ENCODE results near the gene ARHGAP24. TPM values are rescaled to one million over a fixed set of nuclear protein-coding genes. Genes with fewer than 3 reads are reported as not detected.
A peak's percentile ranks its signal among the peaks of the same experiment; 100 is the strongest.

ARHGAP24 gene
- total RNA-seq, 1 donor from 2014 or later = 11.1 TPM

DNA sequence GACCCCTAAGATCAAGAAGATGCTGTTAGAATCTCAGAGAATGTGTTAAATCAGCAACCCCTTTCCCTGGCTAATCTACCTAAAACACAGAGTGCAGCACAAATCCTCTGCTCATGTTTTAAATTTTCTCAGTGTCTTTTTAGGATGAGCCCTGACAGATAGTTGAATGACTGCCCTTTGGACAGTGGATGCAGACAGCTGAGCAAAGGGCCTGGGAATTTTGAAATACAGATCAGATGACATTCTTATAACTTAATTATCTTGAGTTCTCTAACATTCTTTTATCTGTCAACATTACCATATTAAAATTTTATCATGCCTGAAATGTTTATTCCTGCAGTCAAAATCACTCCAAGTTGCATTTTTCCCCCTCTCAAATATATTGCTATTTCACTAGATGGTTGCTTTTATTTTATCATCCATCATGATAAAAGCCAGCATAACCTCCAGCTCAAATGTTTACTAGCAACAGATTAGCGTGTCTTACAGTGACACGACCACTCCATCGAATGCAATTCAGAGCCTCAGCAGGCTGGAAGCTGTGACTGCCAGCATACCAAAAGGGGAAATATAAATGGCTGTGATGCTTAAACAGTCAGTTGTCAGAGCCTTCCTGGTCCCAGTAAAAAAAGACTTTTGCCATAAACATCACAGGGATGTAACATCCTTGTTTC lies 22.8 kb upstream of the ARHGAP24 start:
- FAIRE-seq (no peak), DNase-seq (ENCODE audit: low read depth) (no peak)
- TF ChIP-seq, protein P1, sequence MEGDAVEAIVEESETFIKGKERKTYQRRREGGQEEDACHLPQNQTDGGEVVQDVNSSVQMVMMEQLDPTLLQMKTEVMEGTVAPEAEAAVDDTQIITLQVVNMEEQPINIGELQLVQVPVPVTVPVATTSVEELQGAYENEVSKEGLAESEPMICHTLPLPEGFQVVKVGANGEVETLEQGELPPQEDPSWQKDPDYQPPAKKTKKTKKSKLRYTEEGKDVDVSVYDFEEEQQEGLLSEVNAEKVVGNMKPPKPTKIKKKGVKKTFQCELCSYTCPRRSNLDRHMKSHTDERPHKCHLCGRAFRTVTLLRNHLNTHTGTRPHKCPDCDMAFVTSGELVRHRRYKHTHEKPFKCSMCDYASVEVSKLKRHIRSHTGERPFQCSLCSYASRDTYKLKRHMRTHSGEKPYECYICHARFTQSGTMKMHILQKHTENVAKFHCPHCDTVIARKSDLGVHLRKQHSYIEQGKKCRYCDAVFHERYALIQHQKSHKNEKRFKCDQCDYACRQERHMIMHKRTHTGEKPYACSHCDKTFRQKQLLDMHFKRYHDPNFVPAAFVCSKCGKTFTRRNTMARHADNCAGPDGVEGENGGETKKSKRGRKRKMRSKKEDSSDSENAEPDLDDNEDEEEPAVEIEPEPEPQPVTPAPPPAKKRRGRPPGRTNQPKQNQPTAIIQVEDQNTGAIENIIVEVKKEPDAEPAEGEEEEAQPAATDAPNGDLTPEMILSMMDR (IDR thresholded peaks at IDR 0.05; ENCODE audit: insufficient read depth, low read length, severe bottlenecking) = no peak
- no peak overlapping the region for H3K4me3 ChIP-seq (ENCODE audit: low read depth, low read length)
- H3K27me3 ChIP-seq (ENCODE audit: control insufficient read depth, insufficient read depth, low read length) = no peaks in the 10 kb centered on the region
- no peaks in the 10 kb centered on the region for H3K36me3 ChIP-seq (ENCODE audit: control insufficient read depth, insufficient read depth, low read length)

DNA sequence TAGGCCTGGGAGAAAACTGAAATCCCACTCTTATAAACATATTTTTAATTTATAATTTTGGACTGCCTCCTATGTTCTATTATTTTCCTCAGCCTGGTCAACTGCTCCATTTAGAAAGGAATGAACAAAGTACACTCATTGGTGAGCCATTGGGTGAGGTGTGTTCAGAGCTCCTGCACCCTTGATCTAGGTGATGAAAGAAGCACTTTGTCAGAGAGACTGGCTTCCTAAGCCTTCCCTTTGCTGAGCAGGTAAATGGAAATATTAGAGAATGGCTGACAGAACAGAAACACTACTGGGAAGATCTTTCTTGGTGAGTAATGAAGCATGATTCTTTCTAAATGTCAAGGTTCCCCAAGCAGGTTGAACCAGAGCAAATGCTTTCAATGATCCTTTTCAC lies 19.0 kb upstream of the ARHGAP24 start:
- DNase-seq (ENCODE audit: low read depth) (peak; percentile 48), FAIRE-seq (peak; percentile 58)
- TF ChIP-seq, protein P1 (IDR thresholded peaks at IDR 0.05; ENCODE audit: insufficient read depth, low read length, severe bottlenecking) = no peak
- Histone ChIP-seq H3K27me3 (ENCODE audit: control insufficient read depth, insufficient read depth, low read length) (no peaks in the 10 kb centered on the region), H3K4me3 (ENCODE audit: low read depth, low read length) (no peak overlapping the region), H3K36me3 (ENCODE audit: control insufficient read depth, insufficient read depth, low read length) (no peaks in the 10 kb centered on the region)

GRCh38 chr4:85457752-85458467 lies 17.0 kb upstream of the ARHGAP24 start:
- no peaks in the 10 kb centered on the region for H3K36me3 ChIP-seq (ENCODE audit: control insufficient read depth, insufficient read depth, low read length)
- FAIRE-seq (no peak), DNase-seq (ENCODE audit: low read depth) (no peak)
- TF ChIP-seq, protein P1 (IDR thresholded peaks at IDR 0.05; ENCODE audit: insufficient read depth, low read length, severe bottlenecking) = no peak
- no peak overlapping the region for H3K4me3 ChIP-seq (ENCODE audit: low read depth, low read length)
- no peaks in the 10 kb centered on the region for H3K27me3 ChIP-seq (ENCODE audit: control insufficient read depth, insufficient read depth, low read length)

DNA sequence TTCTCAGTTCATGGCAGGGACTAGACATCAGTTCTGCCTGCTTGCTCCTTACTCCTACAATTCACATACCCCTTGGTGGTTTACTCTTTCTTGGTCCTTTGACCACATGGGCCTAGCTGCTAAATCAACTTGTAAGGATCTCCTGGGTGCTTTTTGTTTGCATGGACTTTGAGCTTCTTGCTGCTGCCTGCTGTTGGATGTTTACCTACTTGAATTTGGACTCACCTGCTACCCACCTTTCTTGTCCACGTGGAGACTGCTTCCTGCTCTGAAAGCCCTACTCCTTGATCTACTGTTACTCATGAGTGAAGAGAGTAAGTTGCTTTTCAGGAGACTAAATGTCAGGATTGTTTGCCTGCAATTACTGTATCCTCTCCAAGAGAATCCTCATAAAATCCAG lies 15.2 kb upstream of the ARHGAP24 start:
- Histone ChIP-seq H3K36me3 (ENCODE audit: control insufficient read depth, insufficient read depth, low read length) (no peaks in the 10 kb centered on the region), H3K4me3 (ENCODE audit: low read depth, low read length) (no peak overlapping the region), H3K27me3 (ENCODE audit: control insufficient read depth, insufficient read depth, low read length) (no peaks in the 10 kb centered on the region)
- FAIRE-seq = no peak
- TF ChIP-seq, protein P1 (IDR thresholded peaks at IDR 0.05; ENCODE audit: insufficient read depth, low read length, severe bottlenecking) = no peak
- no peak for DNase-seq (ENCODE audit: low read depth)

DNA sequence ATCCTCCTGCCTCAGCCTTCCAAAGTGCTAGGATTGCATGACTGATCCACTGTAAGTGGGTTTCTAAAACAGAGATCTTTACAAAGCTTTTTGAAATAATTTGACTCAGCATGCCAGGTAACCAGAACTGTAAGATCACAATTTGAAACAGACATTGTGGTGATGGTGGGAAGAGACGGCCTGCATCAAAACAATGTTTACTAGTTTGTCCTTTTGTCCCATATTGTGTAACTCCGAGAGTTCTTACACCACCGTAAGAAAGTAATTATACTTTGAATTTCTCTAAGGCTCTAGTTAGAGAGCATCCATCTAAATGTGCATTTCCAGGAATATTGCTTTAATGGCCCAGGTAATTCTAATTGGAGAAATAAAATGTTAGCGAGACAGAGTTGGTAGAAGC lies 594 bp upstream of the ARHGAP24 start:
- Histone ChIP-seq H3K4me3 (ENCODE audit: low read depth, low read length) (peak overlapping the region; percentile 77), H3K36me3 (ENCODE audit: control insufficient read depth, insufficient read depth, low read length) (no peaks in the 10 kb centered on the region), H3K27me3 (ENCODE audit: control insufficient read depth, insufficient read depth, low read length) (no peaks in the 10 kb centered on the region)
- DNase-seq (ENCODE audit: low read depth) (no peak), FAIRE-seq (no peak)
- TF ChIP-seq, protein P1 (IDR thresholded peaks at IDR 0.05; ENCODE audit: insufficient read depth, low read length, severe bottlenecking) = no peak

Measured in bronchial epithelial cell (primary cell).